HL-60 (cell line): ENCODE results near the gene SULT2A1.

Experiments
- DNase-seq, 2 experiments: peaks; one replicate each; pipeline ENCODE4 v3.0.0-alpha.2; 2010 to 2020; ENCODE audit warnings: low read depth in 1 of 2, low spot score in 1 of 2
- H3K27ac ChIP-seq: fragments of 250-450 bp; sonication (Bioruptor Pico); replicated peaks from 2 replicates; pipeline ENCODE4 v1.5.1; 2020; ENCODE audit warnings: mild to moderate bottlenecking, moderate library complexity
- H3K27me3 ChIP-seq: fragments of 250-450 bp; sonication (Bioruptor Pico); 2 replicates; pipeline ENCODE4 v1.5.1; 2021; ENCODE audit warnings: mild to moderate bottlenecking, moderate library complexity; ENCODE audit not compliant: insufficient read depth, poor library complexity, severe bottlenecking
- H3K4me3 ChIP-seq: replicated peaks from 2 replicates; pipeline ENCODE4 v1.5.1; 2011; ENCODE audit warnings: mild to moderate bottlenecking, control low read depth, low read length; ENCODE audit not compliant: insufficient read depth
- CTCF ChIP-seq: IDR thresholded peaks from one replicate; pipeline ENCODE4 v1.5.1; 2011; ENCODE audit warnings: low read length, control low read depth, inconsistent platforms; ENCODE audit not compliant: insufficient read depth
- GABPA ChIP-seq: IDR thresholded peaks from 2 replicates; pipeline ENCODE4 v1.6.1; 2012; ENCODE audit warnings: low read depth
- POLR2AphosphoS5 ChIP-seq: IDR thresholded peaks from 2 replicates; pipeline ENCODE4 v1.6.1; 2012; ENCODE audit warnings: low read depth
- SPI1 ChIP-seq: IDR thresholded peaks from 2 replicates; pipeline ENCODE4 v1.6.1; 2012; ENCODE audit warnings: low read depth, mild to moderate bottlenecking, borderline replicate concordance
- TF ChIP-seq, protein P1 (sequence below): IDR thresholded peaks from 2 replicates; pipeline ENCODE4 v1.6.1; 2012; ENCODE audit warnings: low read depth; ENCODE audit not compliant: insufficient replicate concordance

The SULT2A1 gene

DNA sequence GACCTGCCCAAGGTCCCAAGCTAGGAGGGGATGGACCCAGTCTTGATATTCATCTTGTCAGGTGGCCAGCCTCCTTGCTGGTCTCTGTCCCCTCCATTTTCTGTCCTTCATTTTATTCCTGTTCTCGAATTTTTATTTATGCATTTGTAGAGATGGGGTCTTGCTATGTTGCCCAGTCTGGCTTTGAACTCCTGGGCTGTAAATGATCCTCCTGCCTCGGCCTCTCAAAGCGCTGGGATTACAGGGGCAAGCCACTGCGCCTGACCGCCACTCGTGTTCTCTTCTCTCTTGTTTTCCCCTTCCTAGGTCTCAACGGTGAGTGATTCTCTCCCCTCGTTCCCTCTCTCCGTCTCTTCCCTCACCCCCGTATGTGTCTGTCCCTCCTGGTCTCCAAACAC is 37.7 kb downstream of the SULT2A1 start:
- no peak for TF ChIP-seq CTCF
- no peak for TF ChIP-seq GABPA
- TF ChIP-seq POLR2AphosphoS5, result no peak
- TF ChIP-seq, protein P1, sequence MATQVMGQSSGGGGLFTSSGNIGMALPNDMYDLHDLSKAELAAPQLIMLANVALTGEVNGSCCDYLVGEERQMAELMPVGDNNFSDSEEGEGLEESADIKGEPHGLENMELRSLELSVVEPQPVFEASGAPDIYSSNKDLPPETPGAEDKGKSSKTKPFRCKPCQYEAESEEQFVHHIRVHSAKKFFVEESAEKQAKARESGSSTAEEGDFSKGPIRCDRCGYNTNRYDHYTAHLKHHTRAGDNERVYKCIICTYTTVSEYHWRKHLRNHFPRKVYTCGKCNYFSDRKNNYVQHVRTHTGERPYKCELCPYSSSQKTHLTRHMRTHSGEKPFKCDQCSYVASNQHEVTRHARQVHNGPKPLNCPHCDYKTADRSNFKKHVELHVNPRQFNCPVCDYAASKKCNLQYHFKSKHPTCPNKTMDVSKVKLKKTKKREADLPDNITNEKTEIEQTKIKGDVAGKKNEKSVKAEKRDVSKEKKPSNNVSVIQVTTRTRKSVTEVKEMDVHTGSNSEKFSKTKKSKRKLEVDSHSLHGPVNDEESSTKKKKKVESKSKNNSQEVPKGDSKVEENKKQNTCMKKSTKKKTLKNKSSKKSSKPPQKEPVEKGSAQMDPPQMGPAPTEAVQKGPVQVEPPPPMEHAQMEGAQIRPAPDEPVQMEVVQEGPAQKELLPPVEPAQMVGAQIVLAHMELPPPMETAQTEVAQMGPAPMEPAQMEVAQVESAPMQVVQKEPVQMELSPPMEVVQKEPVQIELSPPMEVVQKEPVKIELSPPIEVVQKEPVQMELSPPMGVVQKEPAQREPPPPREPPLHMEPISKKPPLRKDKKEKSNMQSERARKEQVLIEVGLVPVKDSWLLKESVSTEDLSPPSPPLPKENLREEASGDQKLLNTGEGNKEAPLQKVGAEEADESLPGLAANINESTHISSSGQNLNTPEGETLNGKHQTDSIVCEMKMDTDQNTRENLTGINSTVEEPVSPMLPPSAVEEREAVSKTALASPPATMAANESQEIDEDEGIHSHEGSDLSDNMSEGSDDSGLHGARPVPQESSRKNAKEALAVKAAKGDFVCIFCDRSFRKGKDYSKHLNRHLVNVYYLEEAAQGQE, result no peak
- TF ChIP-seq SPI1, result no peak
- no peak overlapping the region for H3K4me3 ChIP-seq
- no peak overlapping the region for H3K27ac ChIP-seq
- no peak for DNase-seq
- H3K27me3 ChIP-seq, result no peaks in the 10 kb centered on the region

DNA sequence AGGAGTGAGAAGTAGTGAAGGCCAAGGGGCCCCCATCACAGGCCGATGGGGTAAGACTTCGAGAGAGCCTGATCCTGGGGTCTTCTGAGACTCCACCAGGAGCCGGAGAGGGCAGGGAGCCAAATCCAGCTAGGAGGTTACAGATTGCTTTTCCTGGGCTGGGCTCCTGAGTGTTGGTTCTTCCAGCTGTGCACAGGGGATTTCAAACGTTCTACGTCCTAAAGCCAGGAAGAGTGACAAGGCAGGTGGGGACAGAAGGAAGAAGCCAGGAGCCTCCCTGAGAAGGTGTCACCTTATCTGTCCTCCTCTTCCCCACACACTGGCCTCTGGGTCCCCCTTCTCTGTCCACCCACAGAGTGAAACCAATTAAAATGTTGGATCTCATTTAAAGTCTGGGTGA is 43.2 kb downstream of the SULT2A1 start:
- no peaks in the 10 kb centered on the region for H3K27me3 ChIP-seq
- H3K4me3 ChIP-seq, result no peak overlapping the region
- no peak overlapping the region for H3K27ac ChIP-seq
- DNase-seq, result no peak
- TF ChIP-seq SPI1 (no peak), GABPA (no peak), CTCF (no peak), POLR2AphosphoS5 (no peak)
- TF ChIP-seq, protein P1, result no peak

GRCh38 chr19:47839913-47840312 is 46.2 kb downstream of the SULT2A1 start:
- Histone ChIP-seq H3K4me3 (no peak overlapping the region), H3K27ac (no peak overlapping the region), H3K27me3 (no peaks in the 10 kb centered on the region)
- TF ChIP-seq POLR2AphosphoS5, result no peak
- no peak for TF ChIP-seq CTCF
- TF ChIP-seq, protein P1, result no peak
- TF ChIP-seq SPI1, result no peak
- DNase-seq, result no peak
